SU-DHL-6 (cell line): Measurements from ENCODE around the gene BLNK.

Experiments used
- H2AFZ ChIP-seq: fragments of 200-600 bp; sonication (generic); 2 replicates; pipeline ENCODE4 v1.6.1; 2014; ENCODE audit warnings: low read depth, mild to moderate bottlenecking, moderate library complexity, mixed read lengths, antibody characterized with exemption, low read length; ENCODE audit not compliant: severe bottlenecking
- H3F3A ChIP-seq: fragments of 200-600 bp; shearing (Covaris generic); 2 replicates; pipeline ENCODE4 v1.6.0; 2016; ENCODE audit warnings: antibody characterized with exemption, mild to moderate bottlenecking; ENCODE audit not compliant: insufficient read depth
- H3K27ac ChIP-seq: fragments of 200-600 bp; sonication (generic); 2 replicates; pipeline ENCODE4 v1.5.1; 2016; ENCODE audit warnings: low read depth, mild to moderate bottlenecking, low read length, moderate library complexity, mixed read lengths
- H3K27me3 ChIP-seq: fragments of 200-600 bp; sonication (generic), shearing (Covaris generic); 2 replicates; pipeline ENCODE4 v1.6.0; 2014; ENCODE audit warnings: mild to moderate bottlenecking, low read length
- H3K36me3 ChIP-seq: fragments of 200-600 bp; sonication (generic); 2 replicates; pipeline ENCODE4 v1.6.1; 2014; ENCODE audit warnings: mild to moderate bottlenecking, low read length, mixed read lengths
- H3K4me2 ChIP-seq: fragments of 300-600, 200-600 bp; shearing (Covaris generic), sonication (generic); 2 replicates; pipeline ENCODE4 v1.6.0; 2014; ENCODE audit warnings: low read length, low read depth, mild to moderate bottlenecking; ENCODE audit not compliant: poor library complexity, severe bottlenecking
- H3K4me3 ChIP-seq: fragments of 200-600 bp; sonication (generic); 2 replicates; pipeline ENCODE4 v1.5.1; 2014; ENCODE audit warnings: antibody characterized with exemption, low read length, mild to moderate bottlenecking, mixed read lengths; ENCODE audit not compliant: insufficient read depth, poor library complexity, severe bottlenecking
- H3K79me2 ChIP-seq: fragments of 200-600 bp; sonication (generic); 2 replicates; pipeline ENCODE4 v1.6.1; 2014; ENCODE audit warnings: mild to moderate bottlenecking, low read length, moderate library complexity; ENCODE audit not compliant: insufficient read depth
- H3K9ac ChIP-seq: fragments of 200-600 bp; sonication (generic); 2 replicates; pipeline ENCODE4 v1.7.0; 2014; ENCODE audit warnings: mild to moderate bottlenecking, low read length
- H3K9me2 ChIP-seq: fragments of 200-600 bp; sonication (generic); replicated peaks from 2 replicates; pipeline ENCODE4 v1.6.1; 2014; ENCODE audit warnings: low read length; ENCODE audit not compliant: insufficient read depth
- H3K9me3 ChIP-seq: fragments of 200-600 bp; sonication (generic); 2 replicates; pipeline ENCODE4 v1.6.1; 2014; ENCODE audit warnings: low read length, mixed read lengths; ENCODE audit not compliant: insufficient read depth
- H4K20me1 ChIP-seq: fragments of 200-600 bp; sonication (generic); 2 replicates; pipeline ENCODE4 v1.6.1; 2014; ENCODE audit warnings: low read depth, mild to moderate bottlenecking, antibody characterized with exemption, low read length, moderate library complexity, mixed read lengths
- EZH2phosphoT487 ChIP-seq: fragments of 200-600 bp; sonication (generic), shearing (Covaris generic); conservative IDR thresholded peaks from 2 replicates; pipeline ENCODE4 v1.6.1; 2018; ENCODE audit warnings: mild to moderate bottlenecking, antibody characterized with exemption, low read length, moderate library complexity, mixed read lengths
- TF ChIP-seq, protein P1 (sequence below): fragments of 200-600 bp; sonication (generic); IDR thresholded peaks from one replicate; pipeline ENCODE4 v1.5.1; 2017; ENCODE audit warnings: antibody characterized with exemption, mild to moderate bottlenecking, low read length, moderate library complexity; ENCODE audit not compliant: insufficient read depth, poor library complexity, severe bottlenecking

Gene BLNK

GRCh38 chr10:96250349-96250748 is 21.0 kb downstream of the BLNK start:
- peaks cover 82% of the 10 kb centered on the region for H3K79me2 ChIP-seq
- H3K9me3 ChIP-seq, result no peaks in the 10 kb centered on the region
- H2AFZ ChIP-seq, result no peak overlapping the region
- no peak overlapping the region for H3K9ac ChIP-seq
- H3K27me3 ChIP-seq, result no peaks in the 10 kb centered on the region
- TF ChIP-seq, protein P1, sequence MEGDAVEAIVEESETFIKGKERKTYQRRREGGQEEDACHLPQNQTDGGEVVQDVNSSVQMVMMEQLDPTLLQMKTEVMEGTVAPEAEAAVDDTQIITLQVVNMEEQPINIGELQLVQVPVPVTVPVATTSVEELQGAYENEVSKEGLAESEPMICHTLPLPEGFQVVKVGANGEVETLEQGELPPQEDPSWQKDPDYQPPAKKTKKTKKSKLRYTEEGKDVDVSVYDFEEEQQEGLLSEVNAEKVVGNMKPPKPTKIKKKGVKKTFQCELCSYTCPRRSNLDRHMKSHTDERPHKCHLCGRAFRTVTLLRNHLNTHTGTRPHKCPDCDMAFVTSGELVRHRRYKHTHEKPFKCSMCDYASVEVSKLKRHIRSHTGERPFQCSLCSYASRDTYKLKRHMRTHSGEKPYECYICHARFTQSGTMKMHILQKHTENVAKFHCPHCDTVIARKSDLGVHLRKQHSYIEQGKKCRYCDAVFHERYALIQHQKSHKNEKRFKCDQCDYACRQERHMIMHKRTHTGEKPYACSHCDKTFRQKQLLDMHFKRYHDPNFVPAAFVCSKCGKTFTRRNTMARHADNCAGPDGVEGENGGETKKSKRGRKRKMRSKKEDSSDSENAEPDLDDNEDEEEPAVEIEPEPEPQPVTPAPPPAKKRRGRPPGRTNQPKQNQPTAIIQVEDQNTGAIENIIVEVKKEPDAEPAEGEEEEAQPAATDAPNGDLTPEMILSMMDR, result no peak
- no peak for TF ChIP-seq EZH2phosphoT487
- no peak overlapping the region for H3K4me3 ChIP-seq
- no peaks in the 10 kb centered on the region for H3K9me2 ChIP-seq
- H3K4me2 ChIP-seq, result no peak overlapping the region
- peaks cover 22% of the 10 kb centered on the region for H3F3A ChIP-seq
- peaks cover 31% of the 10 kb centered on the region for H3K36me3 ChIP-seq
- H4K20me1 ChIP-seq, result peaks cover 2% of the 10 kb centered on the region; the same call in 1 of the 2 replicates
- H3K27ac ChIP-seq, result peak overlapping the region; percentile 15; the same call in 1 of the 2 replicates

DNA sequence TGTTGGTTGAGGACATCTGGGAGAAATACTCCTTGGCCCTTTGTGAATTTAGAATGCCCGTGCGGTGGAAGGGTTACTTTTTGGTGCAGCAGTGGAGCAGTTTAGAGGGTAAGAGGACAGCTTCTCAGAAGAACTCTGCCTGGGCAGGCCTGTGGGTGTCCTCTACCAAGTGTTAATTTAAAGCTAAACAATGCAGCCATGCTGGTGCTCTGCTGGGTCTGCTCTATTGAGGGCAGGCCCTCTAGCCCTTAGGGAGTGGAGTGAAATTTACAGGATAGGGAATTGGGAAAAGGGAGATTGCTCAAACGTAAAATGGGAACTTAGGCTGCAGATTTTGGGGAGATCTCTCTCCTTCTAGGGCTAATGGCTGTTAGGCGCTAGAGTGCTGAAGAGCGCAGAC is 22.1 kb downstream of the BLNK start:
- Histone ChIP-seq H3K36me3 (peaks cover 35% of the 10 kb centered on the region), H3K9me3 (no peaks in the 10 kb centered on the region), H3K9ac (no peak overlapping the region), H3K27ac (no peak overlapping the region), H3K79me2 (peaks cover 76% of the 10 kb centered on the region), H2AFZ (no peak overlapping the region), H3K4me2 (no peak overlapping the region), H3F3A (peaks cover 31% of the 10 kb centered on the region), H3K9me2 (no peaks in the 10 kb centered on the region), H4K20me1 (no peaks in the 10 kb centered on the region), H3K27me3 (no peaks in the 10 kb centered on the region), H3K4me3 (no peak overlapping the region)
- TF ChIP-seq, protein P1, result no peak
- no peak for TF ChIP-seq EZH2phosphoT487

DNA sequence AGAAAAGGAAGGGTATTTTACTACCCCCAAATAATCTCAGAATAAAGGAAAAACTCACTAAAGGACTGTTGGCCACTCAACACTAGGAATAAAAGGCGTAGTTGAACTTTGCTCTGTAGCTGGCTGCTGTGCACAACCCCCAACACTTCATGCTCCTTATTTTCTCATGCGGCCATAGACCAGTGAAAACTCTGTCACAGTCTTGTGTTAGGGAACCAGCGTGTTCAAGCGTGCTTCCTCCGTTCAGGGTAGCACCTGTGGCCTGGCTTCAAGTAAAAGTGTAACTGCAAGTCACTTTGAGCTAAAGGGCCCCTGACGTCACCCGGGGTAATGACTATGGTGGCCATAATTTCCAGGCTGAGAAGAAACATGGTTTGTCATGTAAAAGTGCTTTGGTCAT is 27.0 kb downstream of the BLNK start:
- H3K9me2 ChIP-seq, result no peaks in the 10 kb centered on the region
- no peak for TF ChIP-seq EZH2phosphoT487
- TF ChIP-seq, protein P1, result no peak
- H3K4me2 ChIP-seq, result peak overlapping the region; percentile 69
- H3K9ac ChIP-seq, result peak overlapping the region; percentile 34; the same call in 1 of the 2 replicates
- H2AFZ ChIP-seq, result no peak overlapping the region
- peaks cover 55% of the 10 kb centered on the region for H3K36me3 ChIP-seq
- no peaks in the 10 kb centered on the region for H3K27me3 ChIP-seq
- H3K4me3 ChIP-seq, result peak overlapping the region; percentile 7
- peaks cover 69% of the 10 kb centered on the region for H3K79me2 ChIP-seq
- H3F3A ChIP-seq, result peaks cover 30% of the 10 kb centered on the region
- peak overlapping the region; percentile 90 for H3K27ac ChIP-seq
- no peaks in the 10 kb centered on the region for H4K20me1 ChIP-seq
- no peaks in the 10 kb centered on the region for H3K9me3 ChIP-seq
